ENCODE results near the gene CTNNB1. TPM values are rescaled to one million over a fixed set of nuclear protein-coding genes. Genes with fewer than 3 reads are reported as not detected.

The CTNNB1 gene
- polyA plus RNA-seq (ENCODE audit: insufficient read length in 4 of 4) = 100 to 1,000 TPM; 427 to 513 (median 475) TPM

- peak; percentile 80 to 91 (median 90) for DNase-seq (ENCODE audit: low read depth in 4 of 4, low spot score in 3 of 4)
These were observed at the start of gene CTNNB1 for GRCh38 chr3:41198950-41199865. Gene CTNNB1, plus strand, starts transcription at chr3:41199505. Its CDS starts 24,564 bp downstream, at chr3:41224069.

GRCh38 chr3:41155834-41156233 is 43.5 kb upstream of the CTNNB1 start:
- DNase-seq (ENCODE audit: low read depth in 4 of 4, low spot score in 3 of 4) = no peak

- DNase-seq (ENCODE audit: low read depth in 4 of 4, low spot score in 3 of 4) = no peak
These were observed 40.4 kb upstream of the CTNNB1 start for GRCh38 chr3:41158947-41159346.

- no peak for DNase-seq (ENCODE audit: low read depth in 4 of 4, low spot score in 3 of 4)
These were observed 39.6 kb upstream of the CTNNB1 start for GRCh38 chr3:41159588-41160189.

- no peak for DNase-seq (ENCODE audit: low read depth in 4 of 4, low spot score in 3 of 4)
These were observed 36.8 kb upstream of the CTNNB1 start for GRCh38 chr3:41162541-41162940.

GRCh38 chr3:41163006-41163405 is 36.3 kb upstream of the CTNNB1 start:
- DNase-seq (ENCODE audit: low read depth in 4 of 4, low spot score in 3 of 4) = no peak

GRCh38 chr3:41163421-41163820 is 35.9 kb upstream of the CTNNB1 start:
- no peak for DNase-seq (ENCODE audit: low read depth in 4 of 4, low spot score in 3 of 4)

- no peak for DNase-seq (ENCODE audit: low read depth in 4 of 4, low spot score in 3 of 4)
These were observed 34.5 kb upstream of the CTNNB1 start for GRCh38 chr3:41164777-41165176.

GRCh38 chr3:41167722-41168497 is 31.4 kb upstream of the CTNNB1 start:
- DNase-seq (ENCODE audit: low read depth in 4 of 4, low spot score in 3 of 4) = no peak

- no peak for DNase-seq (ENCODE audit: low read depth in 4 of 4, low spot score in 3 of 4)
These were observed 30.3 kb upstream of the CTNNB1 start for GRCh38 chr3:41169023-41169422.

- no peak for DNase-seq (ENCODE audit: low read depth in 4 of 4, low spot score in 3 of 4)
These were observed 25.1 kb upstream of the CTNNB1 start for GRCh38 chr3:41173926-41174885.

- DNase-seq (ENCODE audit: low read depth in 4 of 4, low spot score in 3 of 4) = no peak
These were observed 23.9 kb upstream of the CTNNB1 start for GRCh38 chr3:41175365-41175764.

- DNase-seq (ENCODE audit: low read depth in 4 of 4, low spot score in 3 of 4) = no peak
These were observed 22.7 kb upstream of the CTNNB1 start for GRCh38 chr3:41176596-41176995.

GRCh38 chr3:41178576-41178975 is 20.7 kb upstream of the CTNNB1 start:
- no peak for DNase-seq (ENCODE audit: low read depth in 4 of 4, low spot score in 3 of 4)

GRCh38 chr3:41180396-41180795 is 18.9 kb upstream of the CTNNB1 start:
- no peak for DNase-seq (ENCODE audit: low read depth in 4 of 4, low spot score in 3 of 4)

GRCh38 chr3:41182504-41183059 is 16.7 kb upstream of the CTNNB1 start:
- no peak for DNase-seq (ENCODE audit: low read depth in 4 of 4, low spot score in 3 of 4)

- DNase-seq (ENCODE audit: low read depth in 4 of 4, low spot score in 3 of 4) = no peak
These were observed 14.9 kb upstream of the CTNNB1 start for GRCh38 chr3:41184394-41184793.

- no peak for DNase-seq (ENCODE audit: low read depth in 4 of 4, low spot score in 3 of 4)
These were observed 13.0 kb upstream of the CTNNB1 start for GRCh38 chr3:41186297-41186696.

- DNase-seq (ENCODE audit: low read depth in 4 of 4, low spot score in 3 of 4) = no peak
These were observed 11.0 kb upstream of the CTNNB1 start for GRCh38 chr3:41188306-41188705.
